WTC11 (cell line): ENCODE data around the gene MAPKAPK3. TPM values are rescaled to one million over a fixed set of nuclear protein-coding genes. Genes with fewer than 3 reads are reported as not detected.

ENCODE experiments used
- ATAC-seq: fragments of 200-7000 bp; cut with Tn5 transposase; 2 replicates; pipeline ENCODE4 v1.10.0; 2021; ENCODE audit warnings: mild to moderate bottlenecking, moderate library complexity
- CTCF ChIA-PET: fragments of 300-600 bp; sonication (Branson Sonifier 250); formaldehyde crosslinking; loops from one replicate; lab custom pipeline; 2021; ENCODE audit warnings: antibody characterized with exemption; lab: Charles Lee
- POLR2A ChIA-PET: fragments of 350-600 bp; sonication (Branson Sonifier 250); formaldehyde crosslinking; loops from one replicate; lab custom pipeline; 2021; ENCODE audit warnings: antibody characterized with exemption; lab: Charles Lee
- DNase-seq: peaks from one replicate; pipeline ENCODE4 v3.0.0; 2021; ENCODE audit warnings: low spot score
- H3K27ac Mint-ChIP-seq: 2 replicates; pipeline ENCODE4 v1.8.0; 2021; ENCODE audit warnings: mixed read lengths
- H3K27me3 Mint-ChIP-seq: 2 replicates; pipeline ENCODE4 v1.8.0; 2021; ENCODE audit warnings: low read depth, mild to moderate bottlenecking, moderate library complexity, mixed read lengths
- H3K36me3 Mint-ChIP-seq: 2 replicates; pipeline ENCODE4 v1.8.0; 2021; ENCODE audit warnings: mixed read lengths
- H3K4me1 Mint-ChIP-seq: 2 replicates; pipeline ENCODE4 v1.8.0; 2022; ENCODE audit warnings: mixed read lengths
- H3K4me3 Mint-ChIP-seq: 2 replicates; pipeline ENCODE4 v1.8.0; 2021; ENCODE audit warnings: mild to moderate bottlenecking, moderate library complexity, mixed read lengths
- H3K9me3 Mint-ChIP-seq: 2 replicates; pipeline ENCODE4 v1.8.0; 2021; ENCODE audit warnings: mixed read lengths
- CREB1 ChIP-seq: sonication (generic); formaldehyde crosslinking; IDR thresholded peaks from 2 replicates; pipeline ENCODE4 v1.8.0; 2023; ENCODE audit warnings: mild to moderate bottlenecking, missing genetic modification reagents
- CREM ChIP-seq: sonication (generic); formaldehyde crosslinking; IDR thresholded peaks from 2 replicates; pipeline ENCODE4 v1.8.1; 2022; ENCODE audit warnings: mild to moderate bottlenecking, missing genetic modification reagents, moderate library complexity
- E2F4 ChIP-seq: sonication (generic); formaldehyde crosslinking; IDR thresholded peaks from 2 replicates; pipeline ENCODE4 v1.8.1; 2022; ENCODE audit warnings: low read depth, mild to moderate bottlenecking, moderate library complexity, missing genetic modification reagents, borderline replicate concordance
- ELF4 ChIP-seq: sonication (generic); formaldehyde crosslinking; IDR thresholded peaks from 2 replicates; pipeline ENCODE4 v1.8.1; 2022; ENCODE audit warnings: low read depth, mild to moderate bottlenecking, moderate library complexity, missing genetic modification reagents
- EMX1 ChIP-seq: fragments of 250-450 bp; sonication (Bioruptor Pico); IDR thresholded peaks from 2 replicates; pipeline ENCODE4 v1.8.0; 2021; ENCODE audit warnings: mild to moderate bottlenecking
- GABPB1 ChIP-seq: sonication (generic); formaldehyde crosslinking; IDR thresholded peaks from 2 replicates; pipeline ENCODE4 v1.8.1; 2023; ENCODE audit warnings: mild to moderate bottlenecking, missing genetic modification reagents
- GRHL2 ChIP-seq: fragments of 250-450 bp; sonication (Bioruptor Pico); IDR thresholded peaks from 2 replicates; pipeline ENCODE4 v1.8.0; 2022; ENCODE audit warnings: mild to moderate bottlenecking, moderate library complexity; ENCODE audit not compliant: insufficient replicate concordance, severe bottlenecking
- GTF2I ChIP-seq: fragments of 250-450 bp; sonication (Bioruptor Pico); conservative IDR thresholded peaks from 2 replicates; pipeline ENCODE4 v1.4.0; 2021; ENCODE audit warnings: mild to moderate bottlenecking
- HMGA2 ChIP-seq: fragments of 250-450 bp; sonication (Bioruptor Pico); IDR thresholded peaks from 2 replicates; pipeline ENCODE4 v1.4.0; 2021; ENCODE audit warnings: mild to moderate bottlenecking, moderate library complexity
- KAT7 ChIP-seq: sonication (generic); formaldehyde crosslinking; IDR thresholded peaks from 2 replicates; pipeline ENCODE4 v1.8.1; 2023; ENCODE audit warnings: missing genetic modification reagents, mild to moderate bottlenecking, borderline replicate concordance
- MYBL2 ChIP-seq: sonication (generic); formaldehyde crosslinking; IDR thresholded peaks from 2 replicates; pipeline ENCODE4 v1.8.1; 2023; ENCODE audit warnings: mild to moderate bottlenecking, moderate library complexity, missing genetic modification reagents
- NFYB ChIP-seq: sonication (generic); formaldehyde crosslinking; conservative IDR thresholded peaks from 2 replicates; pipeline ENCODE4 v1.8.0; 2022; ENCODE audit warnings: low read depth, missing genetic modification reagents
- NR2C2 ChIP-seq: sonication (generic); formaldehyde crosslinking; IDR thresholded peaks from 2 replicates; pipeline ENCODE4 v1.8.0; 2022; ENCODE audit warnings: mild to moderate bottlenecking, missing genetic modification reagents
- PRRX2 ChIP-seq: fragments of 250-450 bp; sonication (Bioruptor Pico); IDR thresholded peaks from 2 replicates; pipeline ENCODE4 v1.8.0; 2021; ENCODE audit warnings: mild to moderate bottlenecking
- STAT6 ChIP-seq: sonication (generic); formaldehyde crosslinking; conservative IDR thresholded peaks from 2 replicates; pipeline ENCODE4 v1.8.1; 2023; ENCODE audit warnings: mild to moderate bottlenecking, low read depth, missing genetic modification reagents, moderate library complexity
- TCF7 ChIP-seq: sonication (generic); formaldehyde crosslinking; IDR thresholded peaks from 2 replicates; pipeline ENCODE4 v1.8.0; 2022; ENCODE audit warnings: mild to moderate bottlenecking, low read depth, missing genetic modification reagents, moderate library complexity
- ZNF423 ChIP-seq: fragments of 250-450 bp; sonication (Bioruptor Pico); IDR thresholded peaks from 2 replicates; pipeline ENCODE4 v2.1.2; 2022; ENCODE audit warnings: mild to moderate bottlenecking, moderate library complexity
- total RNA-seq: library from RNA; stranded (reverse); gene quantifications from 3 replicates; pipeline ENCODE4 v1.2.3, GENCODE V29; 2021
- TF ChIP-seq, protein P1 (sequence below): sonication (generic); formaldehyde crosslinking; IDR thresholded peaks from 2 replicates; pipeline ENCODE4 v1.8.0; 2022; ENCODE audit warnings: missing genetic modification reagents
- TF ChIP-seq, protein P2 (sequence below): sonication (generic); formaldehyde crosslinking; IDR thresholded peaks from 2 replicates; pipeline ENCODE4 v1.8.1; 2022; ENCODE audit warnings: mild to moderate bottlenecking, moderate library complexity, missing genetic modification reagents

The MAPKAPK3 gene
- total RNA-seq, 1 experiment from 2014 or later = 60.2 TPM

DNA sequence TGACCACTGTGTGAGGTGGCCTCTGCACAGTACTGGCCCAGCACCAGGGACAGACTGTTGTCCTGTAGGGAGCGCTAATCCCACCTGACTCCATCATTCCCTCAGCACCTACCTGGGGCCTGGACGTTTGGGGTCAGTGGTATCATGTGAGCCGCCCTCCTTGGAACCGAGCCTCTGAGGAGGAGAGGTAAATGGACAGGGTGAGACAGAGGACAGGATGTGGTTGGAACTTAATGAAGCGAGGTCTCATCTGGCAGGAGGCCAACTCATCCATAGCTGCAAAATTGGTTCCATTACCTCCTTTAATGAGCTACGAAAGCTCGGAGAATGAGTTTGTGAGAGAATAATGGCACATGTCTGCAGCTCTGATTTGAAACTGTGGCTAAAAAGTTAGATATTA is 13.9 kb downstream of the MAPKAPK3 start:
- H3K9me3 Mint-ChIP-seq = no peaks in the 10 kb centered on the region
- H3K4me1 Mint-ChIP-seq = peaks cover 15% of the 10 kb centered on the region
- ChIA-PET CTCF (interaction anchor here (0.6 to 8.6 kb wide), 5 partner anchors 14 to 469 kb away, joined by 3 to 110 read pairs (median 3); partner anchors contain the start of genes CISH and MAPKAPK3), POLR2A (interaction anchor here (1.2 kb wide), 1 partner anchor 22 kb away, joined by 3 read pairs; no protein-coding TSS in a partner anchor)
- no peaks in the 10 kb centered on the region for H3K36me3 Mint-ChIP-seq
- DNase-seq (no peak), ATAC-seq (no peak)
- no peak overlapping the region for H3K27ac Mint-ChIP-seq
- no peaks in the 10 kb centered on the region for H3K27me3 Mint-ChIP-seq
- H3K4me3 Mint-ChIP-seq = no peak overlapping the region
- TF ChIP-seq NR2C2 (CRISPR knock-in tag) (no peak), GABPB1 (CRISPR knock-in tag) (no peak), EMX1 (CRISPR knock-in tag) (no peak), KAT7 (CRISPR knock-in tag) (no peak), MYBL2 (no peak), E2F4 (CRISPR knock-in tag) (no peak), GTF2I (CRISPR knock-in tag) (no peak), TCF7 (CRISPR knock-in tag) (no peak), STAT6 (CRISPR knock-in tag) (no peak), ELF4 (CRISPR knock-in tag) (no peak), CREM (no peak), HMGA2 (CRISPR knock-in tag) (no peak), ZNF423 (no peak)
- TF ChIP-seq, protein P1, sequence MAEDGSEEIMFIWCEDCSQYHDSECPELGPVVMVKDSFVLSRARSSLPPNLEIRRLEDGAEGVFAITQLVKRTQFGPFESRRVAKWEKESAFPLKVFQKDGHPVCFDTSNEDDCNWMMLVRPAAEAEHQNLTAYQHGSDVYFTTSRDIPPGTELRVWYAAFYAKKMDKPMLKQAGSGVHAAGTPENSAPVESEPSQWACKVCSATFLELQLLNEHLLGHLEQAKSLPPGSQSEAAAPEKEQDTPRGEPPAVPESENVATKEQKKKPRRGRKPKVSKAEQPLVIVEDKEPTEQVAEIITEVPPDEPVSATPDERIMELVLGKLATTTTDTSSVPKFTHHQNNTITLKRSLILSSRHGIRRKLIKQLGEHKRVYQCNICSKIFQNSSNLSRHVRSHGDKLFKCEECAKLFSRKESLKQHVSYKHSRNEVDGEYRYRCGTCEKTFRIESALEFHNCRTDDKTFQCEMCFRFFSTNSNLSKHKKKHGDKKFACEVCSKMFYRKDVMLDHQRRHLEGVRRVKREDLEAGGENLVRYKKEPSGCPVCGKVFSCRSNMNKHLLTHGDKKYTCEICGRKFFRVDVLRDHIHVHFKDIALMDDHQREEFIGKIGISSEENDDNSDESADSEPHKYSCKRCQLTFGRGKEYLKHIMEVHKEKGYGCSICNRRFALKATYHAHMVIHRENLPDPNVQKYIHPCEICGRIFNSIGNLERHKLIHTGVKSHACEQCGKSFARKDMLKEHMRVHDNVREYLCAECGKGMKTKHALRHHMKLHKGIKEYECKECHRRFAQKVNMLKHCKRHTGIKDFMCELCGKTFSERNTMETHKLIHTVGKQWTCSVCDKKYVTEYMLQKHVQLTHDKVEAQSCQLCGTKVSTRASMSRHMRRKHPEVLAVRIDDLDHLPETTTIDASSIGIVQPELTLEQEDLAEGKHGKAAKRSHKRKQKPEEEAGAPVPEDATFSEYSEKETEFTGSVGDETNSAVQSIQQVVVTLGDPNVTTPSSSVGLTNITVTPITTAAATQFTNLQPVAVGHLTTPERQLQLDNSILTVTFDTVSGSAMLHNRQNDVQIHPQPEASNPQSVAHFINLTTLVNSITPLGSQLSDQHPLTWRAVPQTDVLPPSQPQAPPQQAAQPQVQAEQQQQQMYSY (CRISPR knock-in tag) = no peak

DNA sequence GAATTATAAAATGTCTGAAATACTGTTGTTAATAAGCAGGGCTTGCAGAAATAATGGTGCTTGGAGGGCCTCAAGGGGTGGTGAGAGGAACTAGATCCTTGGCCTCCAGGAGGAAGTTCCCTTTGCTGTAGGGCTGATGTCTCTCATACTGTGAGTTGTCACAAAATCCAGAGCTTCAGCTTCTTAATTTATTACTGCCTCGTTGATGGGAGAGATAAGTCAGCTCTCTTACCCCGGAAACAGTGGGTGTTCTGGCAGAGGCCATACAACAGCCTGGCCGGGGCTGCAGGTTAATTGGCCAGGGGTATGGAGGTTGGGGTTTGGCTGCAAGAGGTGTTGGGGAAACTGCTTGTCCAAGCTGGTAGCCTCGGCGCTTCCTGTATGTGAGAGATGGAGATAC is 15.5 kb downstream of the MAPKAPK3 start:
- H3K27ac Mint-ChIP-seq = no peak overlapping the region
- H3K36me3 Mint-ChIP-seq = no peaks in the 10 kb centered on the region
- ChIA-PET CTCF (interaction anchor here (1.0 to 8.6 kb wide), 3 partner anchors 15 to 20 kb away, joined by 3 to 110 read pairs (median 8); partner anchors contain the start of gene MAPKAPK3), POLR2A (no interaction called here)
- DNase-seq (no peak), ATAC-seq (no peak)
- H3K4me3 Mint-ChIP-seq = no peak overlapping the region
- no peaks in the 10 kb centered on the region for H3K9me3 Mint-ChIP-seq
- TF ChIP-seq, protein P2, sequence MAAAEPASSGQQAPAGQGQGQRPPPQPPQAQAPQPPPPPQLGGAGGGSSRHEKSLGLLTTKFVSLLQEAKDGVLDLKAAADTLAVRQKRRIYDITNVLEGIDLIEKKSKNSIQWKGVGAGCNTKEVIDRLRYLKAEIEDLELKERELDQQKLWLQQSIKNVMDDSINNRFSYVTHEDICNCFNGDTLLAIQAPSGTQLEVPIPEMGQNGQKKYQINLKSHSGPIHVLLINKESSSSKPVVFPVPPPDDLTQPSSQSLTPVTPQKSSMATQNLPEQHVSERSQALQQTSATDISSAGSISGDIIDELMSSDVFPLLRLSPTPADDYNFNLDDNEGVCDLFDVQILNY (CRISPR knock-in tag) = no peak
- TF ChIP-seq CREB1 = no peak
- TF ChIP-seq, protein P1 (CRISPR knock-in tag) = no peak
- no peak for TF ChIP-seq GRHL2 (CRISPR knock-in tag)
- TF ChIP-seq HMGA2 (CRISPR knock-in tag) = no peak
- TF ChIP-seq PRRX2 = no peak
- TF ChIP-seq TCF7 (CRISPR knock-in tag) = no peak
- TF ChIP-seq NFYB (CRISPR knock-in tag) = no peak
- peaks cover 26% of the 10 kb centered on the region for H3K4me1 Mint-ChIP-seq
- no peaks in the 10 kb centered on the region for H3K27me3 Mint-ChIP-seq
